B cell (primary cell): ENCODE results near the gene MYO18A. TPM values are rescaled to one million over a fixed set of nuclear protein-coding genes. Genes with fewer than 3 reads are reported as not detected.

Experiments
- ATAC-seq: fragments of 200-7000 bp; cut with Tn5 transposase; one replicate; pipeline ENCODE4 v1.10.0; 2021; ENCODE audit warnings: low read depth, mild to moderate bottlenecking, moderate number of reproducible peaks, moderate library complexity
- CTCF ChIA-PET: fragments of 350-600 bp; sonication (Branson Sonifier 250); formaldehyde crosslinking; loops from one replicate; lab custom pipeline; 2021; ENCODE audit warnings: antibody characterized with exemption, inconsistent platforms; lab: Charles Lee
- POLR2A ChIA-PET: fragments of 350-600 bp; sonication (Branson Sonifier 250); formaldehyde crosslinking; loops from one replicate; lab custom pipeline; 2021; ENCODE audit warnings: antibody characterized with exemption; lab: Charles Lee
- DNase-seq: peaks from one replicate; pipeline ENCODE4 v3.0.0; 2013
- H2AFZ ChIP-seq: 2 replicates; pipeline ENCODE4 v1.6.1; 2012; ENCODE audit warnings: mild to moderate bottlenecking, low read depth, low read length; ENCODE audit not compliant: insufficient read depth, poor library complexity, severe bottlenecking
- H3K27ac ChIP-seq, 2 donors: 1 replicate in 1 of 2; 2 replicates in 1 of 2; pipeline ENCODE4 v1.5.1; 2012 to 2013; ENCODE audit warnings: low read length in 2 of 2, mild to moderate bottlenecking in 2 of 2, moderate library complexity in 1 of 2
- H3K27me3 ChIP-seq, 4 experiments: fragments of 200-600 bp in 1 of 4; sonication (generic) in 1 of 4; replicated peaks in 1 of 4; 1 replicate in 2 of 4; 2 replicates in 2 of 4; pipeline versions ENCODE4 v1.6.1 to v1.7.0; 2013 to 2016; ENCODE audit warnings: low read length in 3 of 4, mild to moderate bottlenecking in 2 of 4, mixed read lengths in 1 of 4, moderate library complexity in 1 of 4; ENCODE audit not compliant: insufficient read depth in 4 of 4, control insufficient read depth in 3 of 4; ENCODE audit errors: control extremely low read depth in 1 of 4
- H3K36me3 ChIP-seq, 2 experiments: replicated peaks in 1 of 2; 1 replicate in 1 of 2; 2 replicates in 1 of 2; pipeline versions ENCODE4 v1.6.1 to v1.7.1; 2013; ENCODE audit warnings: low read length in 1 of 2; ENCODE audit not compliant: insufficient read depth in 2 of 2, control insufficient read depth in 1 of 2; ENCODE audit errors: control extremely low read depth in 1 of 2, extremely low read depth in 1 of 2
- H3K4me1 ChIP-seq, 2 donors: fragments of 200-600 bp in 1 of 2; sonication (generic) in 1 of 2; 1 replicate in 1 of 2; 2 replicates in 1 of 2; pipeline versions ENCODE4 v1.5.1 to v1.6.1; 2013 to 2017; ENCODE audit warnings: low read length in 2 of 2; ENCODE audit not compliant: control insufficient read depth in 2 of 2, insufficient read depth in 2 of 2
- H3K4me2 ChIP-seq: replicated peaks from 2 replicates; pipeline ENCODE3; 2012; ENCODE audit warnings: mild to moderate bottlenecking, low read depth, low read length; ENCODE audit not compliant: poor library complexity, severe bottlenecking
- H3K4me3 ChIP-seq, 5 experiments: fragments of 200-600 bp in 1 of 5; sonication (generic) in 1 of 5; 1 replicate in 3 of 5; 2 replicates in 2 of 5; pipeline versions ENCODE4 v1.5.1 to v1.7.0; 2011 to 2016; ENCODE audit warnings: low read length in 4 of 5, mild to moderate bottlenecking in 4 of 5, low read depth in 2 of 5, control low read depth in 1 of 5, moderate library complexity in 1 of 5; ENCODE audit not compliant: insufficient read depth in 1 of 5; ENCODE audit errors: control extremely low read depth in 1 of 5, extremely low read depth in 1 of 5
- H3K79me2 ChIP-seq: fragments of 200-600 bp; sonication (generic); one replicate; pipeline ENCODE4 v1.6.0; 2016; ENCODE audit warnings: low read length; ENCODE audit not compliant: control insufficient read depth, insufficient read depth
- H3K9ac ChIP-seq: fragments of 200-600 bp; sonication (generic); 2 replicates; pipeline ENCODE4 v1.6.1; 2017; ENCODE audit warnings: mild to moderate bottlenecking, low read length, moderate library complexity
- H3K9me3 ChIP-seq, 3 donors: one replicate each; pipeline versions ENCODE4 v1.6.1 to v1.7.1; 2013; ENCODE audit warnings: low read length in 2 of 3; ENCODE audit not compliant: control insufficient read depth in 2 of 3, insufficient read depth in 1 of 3; ENCODE audit errors: control extremely low read depth in 1 of 3
- H4K20me1 ChIP-seq: 2 replicates; pipeline ENCODE4 v1.6.0; 2012; ENCODE audit warnings: mild to moderate bottlenecking, low read length; ENCODE audit not compliant: insufficient read depth, control insufficient read depth, poor library complexity, severe bottlenecking
- H3K27ac Mint-ChIP-seq: one replicate; pipeline ENCODE4 v1.8.0; 2021; ENCODE audit warnings: mixed read lengths
- H3K27me3 Mint-ChIP-seq: one replicate; pipeline ENCODE4 v1.8.0; 2021; ENCODE audit warnings: mixed read lengths
- H3K4me1 Mint-ChIP-seq: one replicate; pipeline ENCODE4 v1.8.0; 2021; ENCODE audit warnings: mixed read lengths
- H3K4me3 Mint-ChIP-seq: one replicate; pipeline ENCODE4 v1.8.0; 2021; ENCODE audit warnings: mixed read lengths
- H3K9me3 Mint-ChIP-seq: one replicate; pipeline ENCODE4 v1.8.0; 2022; ENCODE audit warnings: mixed read lengths; ENCODE audit not compliant: insufficient read depth
- CTCF ChIP-seq: fragments of 200-600 bp; IDR thresholded peaks from one replicate; pipeline ENCODE4 v1.8.0; 2022; ENCODE audit warnings: antibody characterized with exemption, mild to moderate bottlenecking
- EZH2 ChIP-seq: IDR thresholded peaks from 2 replicates; pipeline ENCODE4 v1.6.1; 2012; ENCODE audit warnings: borderline replicate concordance, low read depth, mild to moderate bottlenecking, moderate library complexity, low read length; ENCODE audit not compliant: insufficient read depth, poor library complexity, severe bottlenecking
- WGBS: methylation state at CpG from one replicate; pipeline ENCODE4 v1.1.5; 2013; ENCODE audit warnings: missing lambda C conversion rate; ENCODE audit not compliant: insufficient coverage; 5-methylcytosine and 5-hydroxymethylcytosine counted together
- intact Hi-C: fragments of 100-400 bp; cut with micrococcal nuclease; formaldehyde crosslinking; loops from one replicate; pipeline ENCODE4 v1.10.0; 2022
- polyA plus RNA-seq: library from polyadenylated mRNA; depleted of rRNA; stranded (reverse); fragments of >200 nt; gene quantifications from 2 replicates; pipeline ENCODE4 v1.2.3, GENCODE V29; 2012
- total RNA-seq, 2 donors: library from RNA; stranded (reverse); fragments of 120-200 nt in 1 of 2; gene quantifications; 1 replicate in 1 of 2; 2 replicates in 1 of 2; pipeline versions ENCODE4 v1.2.3 to v1.2.4, GENCODE V29; 2013 to 2022

The MYO18A gene
- total and polyA plus RNA-seq, 2 donors (not counting 1 experiment from before 2014, with no cell fraction given): 72.2 to 155 TPM

- H3K4me3 ChIP-seq: peak overlapping the region; percentile 53 to 83 (median 75)
- H3K9ac ChIP-seq: peak overlapping the region; percentile 82
- intact Hi-C loops: loop anchor here (1.0 to 10.0 kb wide), 5 partner anchors 8 to 425 kb away; partner anchors contain the start of genes ABHD15, PROCA1, RAB34 and RPL23A
- ATAC-seq (peak; percentile 60), DNase-seq (peak; percentile 66)
- peaks cover 83% of the 10 kb centered on the region for H3K79me2 ChIP-seq
- Mint-ChIP-seq H3K4me1 (peaks cover 68% of the 10 kb centered on the region), H3K27ac (peak overlapping the region; percentile 98), H3K4me3 (peak overlapping the region; percentile 91), H3K27me3 (no peaks in the 10 kb centered on the region), H3K9me3 (no peaks in the 10 kb centered on the region)
- peak overlapping the region; percentile 42 to 81 for H3K27ac ChIP-seq
- H3K27me3 ChIP-seq: no peaks in the 10 kb centered on the region
- CTCF ChIA-PET: interaction anchor here (0.6 to 5.8 kb wide), 13 partner anchors 9 to 413 kb away, joined by 3 to 42 read pairs (median 4); partner anchors contain the start of gene MYO18A
- peak overlapping the region; percentile 80 for H2AFZ ChIP-seq
- 0% methylated on average over 12 of the region's 14 CpGs for WGBS
- H3K4me1 ChIP-seq: peaks cover 42 to 60% of the 10 kb centered on the region in 2 donors
- POLR2A ChIA-PET: interaction anchor here (0.6 to 1.7 kb wide), 5 partner anchors 9 to 190 kb away, joined by 3 to 11 read pairs (median 5); partner anchors contain the start of gene NUFIP2
- H4K20me1 ChIP-seq: peaks cover 30% of the 10 kb centered on the region
- H3K36me3 ChIP-seq: peaks cover 3 to 19% of the 10 kb centered on the region in 2 experiments
- no peaks in the 10 kb centered on the region for H3K9me3 ChIP-seq
- H3K4me2 ChIP-seq: peak overlapping the region; percentile 77
- TF ChIP-seq EZH2 (no peak), CTCF (no peak)
Measured at GRCh38 chr17:29140051-29140621, 40.1 kb downstream of the MYO18A start.
